Measurements from ENCODE around the gene DPH2.

The DPH2 gene

GRCh38 chr1:44008259-44008658 lies 38.4 kb downstream of the DPH2 start:
- DNase-seq = no peak

- DNase-seq = no peak
Measured at GRCh38 chr1:44010935-44011471, 41.2 kb downstream of the DPH2 start.

GRCh38 chr1:44012404-44012803 lies 42.6 kb downstream of the DPH2 start:
- DNase-seq = no peak

GRCh38 chr1:44012941-44013609 lies 43.3 kb downstream of the DPH2 start:
- peak; percentile 62 for DNase-seq

GRCh38 chr1:44013949-44014348 lies 44.1 kb downstream of the DPH2 start:
- DNase-seq = no peak

GRCh38 chr1:44014365-44015104 lies 44.7 kb downstream of the DPH2 start:
- no peak for DNase-seq

GRCh38 chr1:44015206-44015605 lies 45.4 kb downstream of the DPH2 start:
- no peak for DNase-seq

GRCh38 chr1:44016041-44016889 lies 46.5 kb downstream of the DPH2 start:
- no peak for DNase-seq

GRCh38 chr1:44016890-44017400 lies 47.1 kb downstream of the DPH2 start:
- no peak for DNase-seq

- DNase-seq = no peak
Measured at GRCh38 chr1:44019466-44019948, 49.7 kb downstream of the DPH2 start.

GRCh38 chr1:44020464-44020863 lies 50.7 kb downstream of the DPH2 start:
- DNase-seq = no peak

- DNase-seq = no peak
Measured at GRCh38 chr1:44021156-44021555, 51.3 kb downstream of the DPH2 start.

GRCh38 chr1:44021581-44022321 lies 51.9 kb downstream of the DPH2 start:
- DNase-seq = no peak
